Endothelial cell (in vitro differentiated cells): Measurements from ENCODE around the gene STIM1. TPM values are rescaled to one million over a fixed set of nuclear protein-coding genes. Genes with fewer than 3 reads are reported as not detected.

Experiments used
- DNase-seq: peaks from one replicate; pipeline ENCODE4 v3.0.0; 2021; ENCODE audit warnings: low spot score
- H3K27ac Mint-ChIP-seq: one replicate; pipeline ENCODE4 v1.8.0; 2021; ENCODE audit warnings: mixed read lengths, inconsistent platforms; ENCODE audit not compliant: unreplicated experiment
- H3K27me3 Mint-ChIP-seq: one replicate; pipeline ENCODE4 v1.8.0; 2021; ENCODE audit warnings: mild to moderate bottlenecking, moderate library complexity, mixed read lengths, inconsistent platforms; ENCODE audit not compliant: unreplicated experiment
- H3K36me3 Mint-ChIP-seq: one replicate; pipeline ENCODE4 v1.8.0; 2021; ENCODE audit warnings: mild to moderate bottlenecking, low read depth, mixed read lengths, inconsistent platforms; ENCODE audit not compliant: unreplicated experiment
- H3K4me1 Mint-ChIP-seq: one replicate; pipeline ENCODE4 v1.8.0; 2021; ENCODE audit warnings: mild to moderate bottlenecking, mixed read lengths, inconsistent platforms; ENCODE audit not compliant: unreplicated experiment
- H3K4me3 Mint-ChIP-seq: one replicate; pipeline ENCODE4 v1.8.0; 2021; ENCODE audit warnings: mild to moderate bottlenecking, mixed read lengths, inconsistent platforms; ENCODE audit not compliant: unreplicated experiment
- H3K9me3 Mint-ChIP-seq: one replicate; pipeline ENCODE4 v1.8.0; 2021; ENCODE audit warnings: mixed read lengths, inconsistent platforms; ENCODE audit not compliant: unreplicated experiment
- CTCF ChIP-seq: fragments of 200-600 bp; sonication (generic); IDR thresholded peaks from one replicate; pipeline ENCODE4 v1.5.0; 2021; ENCODE audit warnings: antibody characterized with exemption; ENCODE audit not compliant: unreplicated experiment
- total RNA-seq: library from RNA; stranded (reverse); fragmentation: NEBNext Ultra II Directional; extraction: Animal tissue kit (Norgen Biotek cat#: 25700); gene quantifications from one replicate; pipeline ENCODE4 v1.2.1, GENCODE V29; 2021; ENCODE audit not compliant: unreplicated experiment

The STIM1 gene
- total RNA-seq, 1 donor from 2014 or later: 35.9 TPM

GRCh38 chr11:3903207-3903896, 47.9 kb downstream of the STIM1 start:
- peaks cover 3% of the 10 kb centered on the region for H3K27me3 Mint-ChIP-seq
- H3K27ac Mint-ChIP-seq: peak overlapping the region; percentile 74
- H3K9me3 Mint-ChIP-seq: no peaks in the 10 kb centered on the region
- H3K4me3 Mint-ChIP-seq: no peak overlapping the region
- TF ChIP-seq CTCF: no peak
- H3K4me1 Mint-ChIP-seq: peaks cover 36% of the 10 kb centered on the region
- no peaks in the 10 kb centered on the region for H3K36me3 Mint-ChIP-seq
- no peak for DNase-seq

GRCh38 chr11:3904228-3904627, 48.8 kb downstream of the STIM1 start:
- no peak for TF ChIP-seq CTCF
- no peak overlapping the region for H3K4me3 Mint-ChIP-seq
- peaks cover 36% of the 10 kb centered on the region for H3K4me1 Mint-ChIP-seq
- H3K9me3 Mint-ChIP-seq: no peaks in the 10 kb centered on the region
- peaks cover 3% of the 10 kb centered on the region for H3K27me3 Mint-ChIP-seq
- H3K27ac Mint-ChIP-seq: no peak overlapping the region
- H3K36me3 Mint-ChIP-seq: no peaks in the 10 kb centered on the region
- no peak for DNase-seq

- TF ChIP-seq CTCF: no peak
- peaks cover 3% of the 10 kb centered on the region for H3K27me3 Mint-ChIP-seq
- no peaks in the 10 kb centered on the region for H3K36me3 Mint-ChIP-seq
- no peak overlapping the region for H3K4me3 Mint-ChIP-seq
- H3K4me1 Mint-ChIP-seq: peaks cover 36% of the 10 kb centered on the region
- DNase-seq: no peak
- H3K9me3 Mint-ChIP-seq: no peaks in the 10 kb centered on the region
- H3K27ac Mint-ChIP-seq: peak overlapping the region; percentile 14
These were observed 49.9 kb downstream of the STIM1 start for GRCh38 chr11:3905080-3905953.

- Mint-ChIP-seq H3K4me1 (peaks cover 36% of the 10 kb centered on the region), H3K27ac (no peak overlapping the region), H3K36me3 (no peaks in the 10 kb centered on the region), H3K4me3 (no peak overlapping the region), H3K27me3 (peaks cover 3% of the 10 kb centered on the region), H3K9me3 (no peaks in the 10 kb centered on the region)
- TF ChIP-seq CTCF: no peak
- no peak for DNase-seq
These were observed 50.7 kb downstream of the STIM1 start for GRCh38 chr11:3906166-3906565.

- H3K27me3 Mint-ChIP-seq: peaks cover 1% of the 10 kb centered on the region
- no peak overlapping the region for H3K4me3 Mint-ChIP-seq
- H3K36me3 Mint-ChIP-seq: no peaks in the 10 kb centered on the region
- H3K27ac Mint-ChIP-seq: no peak overlapping the region
- H3K4me1 Mint-ChIP-seq: peaks cover 33% of the 10 kb centered on the region
- no peaks in the 10 kb centered on the region for H3K9me3 Mint-ChIP-seq
- TF ChIP-seq CTCF: no peak
- DNase-seq: no peak
These were observed 52.1 kb downstream of the STIM1 start for GRCh38 chr11:3907590-3907989.
